ENCODE results near the gene ATOSB.

DNA sequence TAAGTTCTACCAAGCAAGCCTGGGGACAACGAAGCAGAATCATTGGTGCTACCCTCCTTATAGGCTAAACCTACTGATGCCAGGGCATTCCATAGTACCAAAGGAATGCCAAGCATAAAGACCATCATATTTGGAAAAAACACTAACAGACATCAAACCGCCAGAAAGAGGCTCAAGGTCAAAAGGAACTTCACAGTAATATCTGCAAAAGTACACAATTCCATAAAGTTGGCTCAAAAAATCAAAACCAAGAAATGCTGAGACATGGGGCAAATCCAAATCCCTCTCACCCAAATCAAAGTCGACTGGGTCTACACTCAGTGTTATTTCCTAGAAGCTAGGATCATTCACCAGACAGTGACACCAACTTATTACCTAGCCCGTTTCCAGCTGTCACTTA is 46.6 kb downstream of the ATOSB start:
- TF ChIP-seq, protein P1, sequence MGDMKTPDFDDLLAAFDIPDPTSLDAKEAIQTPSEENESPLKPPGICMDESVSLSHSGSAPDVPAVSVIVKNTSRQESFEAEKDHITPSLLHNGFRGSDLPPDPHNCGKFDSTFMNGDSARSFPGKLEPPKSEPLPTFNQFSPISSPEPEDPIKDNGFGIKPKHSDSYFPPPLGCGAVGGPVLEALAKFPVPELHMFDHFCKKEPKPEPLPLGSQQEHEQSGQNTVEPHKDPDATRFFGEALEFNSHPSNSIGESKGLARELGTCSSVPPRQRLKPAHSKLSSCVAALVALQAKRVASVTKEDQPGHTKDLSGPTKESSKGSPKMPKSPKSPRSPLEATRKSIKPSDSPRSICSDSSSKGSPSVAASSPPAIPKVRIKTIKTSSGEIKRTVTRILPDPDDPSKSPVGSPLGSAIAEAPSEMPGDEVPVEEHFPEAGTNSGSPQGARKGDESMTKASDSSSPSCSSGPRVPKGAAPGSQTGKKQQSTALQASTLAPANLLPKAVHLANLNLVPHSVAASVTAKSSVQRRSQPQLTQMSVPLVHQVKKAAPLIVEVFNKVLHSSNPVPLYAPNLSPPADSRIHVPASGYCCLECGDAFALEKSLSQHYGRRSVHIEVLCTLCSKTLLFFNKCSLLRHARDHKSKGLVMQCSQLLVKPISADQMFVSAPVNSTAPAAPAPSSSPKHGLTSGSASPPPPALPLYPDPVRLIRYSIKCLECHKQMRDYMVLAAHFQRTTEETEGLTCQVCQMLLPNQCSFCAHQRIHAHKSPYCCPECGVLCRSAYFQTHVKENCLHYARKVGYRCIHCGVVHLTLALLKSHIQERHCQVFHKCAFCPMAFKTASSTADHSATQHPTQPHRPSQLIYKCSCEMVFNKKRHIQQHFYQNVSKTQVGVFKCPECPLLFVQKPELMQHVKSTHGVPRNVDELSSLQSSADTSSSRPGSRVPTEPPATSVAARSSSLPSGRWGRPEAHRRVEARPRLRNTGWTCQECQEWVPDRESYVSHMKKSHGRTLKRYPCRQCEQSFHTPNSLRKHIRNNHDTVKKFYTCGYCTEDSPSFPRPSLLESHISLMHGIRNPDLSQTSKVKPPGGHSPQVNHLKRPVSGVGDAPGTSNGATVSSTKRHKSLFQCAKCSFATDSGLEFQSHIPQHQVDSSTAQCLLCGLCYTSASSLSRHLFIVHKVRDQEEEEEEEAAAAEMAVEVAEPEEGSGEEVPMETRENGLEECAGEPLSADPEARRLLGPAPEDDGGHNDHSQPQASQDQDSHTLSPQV (IDR thresholded peaks at IDR 0.05): no peak
- TF ChIP-seq, protein P2, sequence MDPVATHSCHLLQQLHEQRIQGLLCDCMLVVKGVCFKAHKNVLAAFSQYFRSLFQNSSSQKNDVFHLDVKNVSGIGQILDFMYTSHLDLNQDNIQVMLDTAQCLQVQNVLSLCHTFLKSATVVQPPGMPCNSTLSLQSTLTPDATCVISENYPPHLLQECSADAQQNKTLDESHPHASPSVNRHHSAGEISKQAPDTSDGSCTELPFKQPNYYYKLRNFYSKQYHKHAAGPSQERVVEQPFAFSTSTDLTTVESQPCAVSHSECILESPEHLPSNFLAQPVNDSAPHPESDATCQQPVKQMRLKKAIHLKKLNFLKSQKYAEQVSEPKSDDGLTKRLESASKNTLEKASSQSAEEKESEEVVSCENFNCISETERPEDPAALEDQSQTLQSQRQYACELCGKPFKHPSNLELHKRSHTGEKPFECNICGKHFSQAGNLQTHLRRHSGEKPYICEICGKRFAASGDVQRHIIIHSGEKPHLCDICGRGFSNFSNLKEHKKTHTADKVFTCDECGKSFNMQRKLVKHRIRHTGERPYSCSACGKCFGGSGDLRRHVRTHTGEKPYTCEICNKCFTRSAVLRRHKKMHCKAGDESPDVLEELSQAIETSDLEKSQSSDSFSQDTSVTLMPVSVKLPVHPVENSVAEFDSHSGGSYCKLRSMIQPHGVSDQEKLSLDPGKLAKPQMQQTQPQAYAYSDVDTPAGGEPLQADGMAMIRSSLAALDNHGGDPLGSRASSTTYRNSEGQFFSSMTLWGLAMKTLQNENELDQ (CRISPR knock-in tag; IDR thresholded peaks at IDR 0.05; ENCODE audit: borderline replicate concordance): no peak
- TF ChIP-seq, protein P3, sequence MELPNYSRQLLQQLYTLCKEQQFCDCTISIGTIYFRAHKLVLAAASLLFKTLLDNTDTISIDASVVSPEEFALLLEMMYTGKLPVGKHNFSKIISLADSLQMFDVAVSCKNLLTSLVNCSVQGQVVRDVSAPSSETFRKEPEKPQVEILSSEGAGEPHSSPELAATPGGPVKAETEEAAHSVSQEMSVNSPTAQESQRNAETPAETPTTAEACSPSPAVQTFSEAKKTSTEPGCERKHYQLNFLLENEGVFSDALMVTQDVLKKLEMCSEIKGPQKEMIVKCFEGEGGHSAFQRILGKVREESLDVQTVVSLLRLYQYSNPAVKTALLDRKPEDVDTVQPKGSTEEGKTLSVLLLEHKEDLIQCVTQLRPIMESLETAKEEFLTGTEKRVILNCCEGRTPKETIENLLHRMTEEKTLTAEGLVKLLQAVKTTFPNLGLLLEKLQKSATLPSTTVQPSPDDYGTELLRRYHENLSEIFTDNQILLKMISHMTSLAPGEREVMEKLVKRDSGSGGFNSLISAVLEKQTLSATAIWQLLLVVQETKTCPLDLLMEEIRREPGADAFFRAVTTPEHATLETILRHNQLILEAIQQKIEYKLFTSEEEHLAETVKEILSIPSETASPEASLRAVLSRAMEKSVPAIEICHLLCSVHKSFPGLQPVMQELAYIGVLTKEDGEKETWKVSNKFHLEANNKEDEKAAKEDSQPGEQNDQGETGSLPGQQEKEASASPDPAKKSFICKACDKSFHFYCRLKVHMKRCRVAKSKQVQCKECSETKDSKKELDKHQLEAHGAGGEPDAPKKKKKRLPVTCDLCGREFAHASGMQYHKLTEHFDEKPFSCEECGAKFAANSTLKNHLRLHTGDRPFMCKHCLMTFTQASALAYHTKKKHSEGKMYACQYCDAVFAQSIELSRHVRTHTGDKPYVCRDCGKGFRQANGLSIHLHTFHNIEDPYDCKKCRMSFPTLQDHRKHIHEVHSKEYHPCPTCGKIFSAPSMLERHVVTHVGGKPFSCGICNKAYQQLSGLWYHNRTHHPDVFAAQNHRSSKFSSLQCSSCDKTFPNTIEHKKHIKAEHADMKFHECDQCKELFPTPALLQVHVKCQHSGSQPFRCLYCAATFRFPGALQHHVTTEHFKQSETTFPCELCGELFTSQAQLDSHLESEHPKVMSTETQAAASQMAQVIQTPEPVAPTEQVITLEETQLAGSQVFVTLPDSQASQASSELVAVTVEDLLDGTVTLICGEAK (IDR thresholded peaks at IDR 0.05): no peak
- TF ChIP-seq, protein P3 (CRISPR knock-in tag; IDR thresholded peaks at IDR 0.05): no peak
- TF ChIP-seq FOXJ3 (CRISPR knock-in tag; IDR thresholded peaks at IDR 0.05) (no peak), RNF2 (IDR thresholded peaks at IDR 0.05) (no peak), ELF1 (tag; IDR thresholded peaks at IDR 0.05) (no peak), JUNB (CRISPR knock-in tag; conservative IDR thresholded peaks at IDR 0.05) (no peak)
- TF ChIP-seq, protein P4, sequence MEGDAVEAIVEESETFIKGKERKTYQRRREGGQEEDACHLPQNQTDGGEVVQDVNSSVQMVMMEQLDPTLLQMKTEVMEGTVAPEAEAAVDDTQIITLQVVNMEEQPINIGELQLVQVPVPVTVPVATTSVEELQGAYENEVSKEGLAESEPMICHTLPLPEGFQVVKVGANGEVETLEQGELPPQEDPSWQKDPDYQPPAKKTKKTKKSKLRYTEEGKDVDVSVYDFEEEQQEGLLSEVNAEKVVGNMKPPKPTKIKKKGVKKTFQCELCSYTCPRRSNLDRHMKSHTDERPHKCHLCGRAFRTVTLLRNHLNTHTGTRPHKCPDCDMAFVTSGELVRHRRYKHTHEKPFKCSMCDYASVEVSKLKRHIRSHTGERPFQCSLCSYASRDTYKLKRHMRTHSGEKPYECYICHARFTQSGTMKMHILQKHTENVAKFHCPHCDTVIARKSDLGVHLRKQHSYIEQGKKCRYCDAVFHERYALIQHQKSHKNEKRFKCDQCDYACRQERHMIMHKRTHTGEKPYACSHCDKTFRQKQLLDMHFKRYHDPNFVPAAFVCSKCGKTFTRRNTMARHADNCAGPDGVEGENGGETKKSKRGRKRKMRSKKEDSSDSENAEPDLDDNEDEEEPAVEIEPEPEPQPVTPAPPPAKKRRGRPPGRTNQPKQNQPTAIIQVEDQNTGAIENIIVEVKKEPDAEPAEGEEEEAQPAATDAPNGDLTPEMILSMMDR (IDR thresholded peaks at IDR 0.05 in 2 of 3, conservative IDR thresholded peaks at IDR 0.05 in 1 of 3; ENCODE audit: insufficient read depth in 2 of 3, low read depth in 1 of 3, low read length in 3 of 3): no peak
